ENCODE results near the gene TBX15. TPM values are rescaled to one million over a fixed set of nuclear protein-coding genes. Genes with fewer than 3 reads are reported as not detected.

Gene TBX15
- total and polyA plus RNA-seq, 9 donors: 0.08 to 0.60 (median 0.20) TPM; not detected in 1

- no peaks in the 10 kb centered on the region for H3K9me3 ChIP-seq
- TF ChIP-seq EP300 (IDR thresholded peaks at IDR 0.05) (no peak), POLR2A (IDR thresholded peaks at IDR 0.05) (no peak)
- TF ChIP-seq, protein P1, sequence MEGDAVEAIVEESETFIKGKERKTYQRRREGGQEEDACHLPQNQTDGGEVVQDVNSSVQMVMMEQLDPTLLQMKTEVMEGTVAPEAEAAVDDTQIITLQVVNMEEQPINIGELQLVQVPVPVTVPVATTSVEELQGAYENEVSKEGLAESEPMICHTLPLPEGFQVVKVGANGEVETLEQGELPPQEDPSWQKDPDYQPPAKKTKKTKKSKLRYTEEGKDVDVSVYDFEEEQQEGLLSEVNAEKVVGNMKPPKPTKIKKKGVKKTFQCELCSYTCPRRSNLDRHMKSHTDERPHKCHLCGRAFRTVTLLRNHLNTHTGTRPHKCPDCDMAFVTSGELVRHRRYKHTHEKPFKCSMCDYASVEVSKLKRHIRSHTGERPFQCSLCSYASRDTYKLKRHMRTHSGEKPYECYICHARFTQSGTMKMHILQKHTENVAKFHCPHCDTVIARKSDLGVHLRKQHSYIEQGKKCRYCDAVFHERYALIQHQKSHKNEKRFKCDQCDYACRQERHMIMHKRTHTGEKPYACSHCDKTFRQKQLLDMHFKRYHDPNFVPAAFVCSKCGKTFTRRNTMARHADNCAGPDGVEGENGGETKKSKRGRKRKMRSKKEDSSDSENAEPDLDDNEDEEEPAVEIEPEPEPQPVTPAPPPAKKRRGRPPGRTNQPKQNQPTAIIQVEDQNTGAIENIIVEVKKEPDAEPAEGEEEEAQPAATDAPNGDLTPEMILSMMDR (IDR thresholded peaks at IDR 0.05): no peak
- no peak overlapping the region for H3K27ac ChIP-seq
- H3K4me3 ChIP-seq: no peak overlapping the region
- intact Hi-C loops (cut with DNase I): no loop called here
- 40 to 41% (median 41%) methylated on average over 14 of the region's 14 CpGs for WGBS, 3 donors
- no peaks in the 10 kb centered on the region for H3K4me1 ChIP-seq (ENCODE audit: insufficient read depth)
- H3K36me3 ChIP-seq: no peaks in the 10 kb centered on the region
- no peaks in the 10 kb centered on the region for H3K27me3 ChIP-seq
- DNase-seq: no peak
Observed at GRCh38 chr1:118842452-118843201, 145.5 kb downstream of the TBX15 start.

GRCh38 chr1:118841521-118841920, 146.6 kb downstream of the TBX15 start:
- no peaks in the 10 kb centered on the region for H3K27me3 ChIP-seq
- DNase-seq: no peak
- TF ChIP-seq, protein P1 (IDR thresholded peaks at IDR 0.05): no peak
- TF ChIP-seq EP300 (IDR thresholded peaks at IDR 0.05): no peak
- no peak for TF ChIP-seq POLR2A (IDR thresholded peaks at IDR 0.05)
- no peak overlapping the region for H3K27ac ChIP-seq
- intact Hi-C loops (cut with DNase I): no loop called here
- no peaks in the 10 kb centered on the region for H3K9me3 ChIP-seq
- H3K4me3 ChIP-seq: no peak overlapping the region
- no peaks in the 10 kb centered on the region for H3K36me3 ChIP-seq
- H3K4me1 ChIP-seq (ENCODE audit: insufficient read depth): no peaks in the 10 kb centered on the region

Small RNA genes lying within 50 kb of the gene (small RNA-seq; reads per million reads assigned to genes)
- not detected for gene AL139420.2

Other genes starting within 250 kb of the TBX15 start
- gene WARS2, start 152.3 kb upstream of the TBX15 start, total RNA-seq: 10 to 100 TPM; 14.0 to 20.3 (median 15.7) TPM
- 10 to 100 TPM in 1 of 2 donors, 1 to 10 TPM in 1; 6.1 to 12.3 TPM for gene WARS2, start 152.3 kb upstream of the TBX15 start, polyA plus RNA-seq